Measurements from ENCODE around the gene LECT2. TPM values are rescaled to one million over a fixed set of nuclear protein-coding genes. Genes with fewer than 3 reads are reported as not detected.

The LECT2 gene
- total RNA-seq, 1 donor from 2014 or later = not detected

GRCh38 chr5:135937245-135937911 lies 17.4 kb downstream of the LECT2 start:
- no peak for DNase-seq (ENCODE audit: low read depth, low spot score)

- no peak for DNase-seq (ENCODE audit: low read depth, low spot score)
Observed at GRCh38 chr5:135934939-135935338, 19.8 kb downstream of the LECT2 start.

DNA sequence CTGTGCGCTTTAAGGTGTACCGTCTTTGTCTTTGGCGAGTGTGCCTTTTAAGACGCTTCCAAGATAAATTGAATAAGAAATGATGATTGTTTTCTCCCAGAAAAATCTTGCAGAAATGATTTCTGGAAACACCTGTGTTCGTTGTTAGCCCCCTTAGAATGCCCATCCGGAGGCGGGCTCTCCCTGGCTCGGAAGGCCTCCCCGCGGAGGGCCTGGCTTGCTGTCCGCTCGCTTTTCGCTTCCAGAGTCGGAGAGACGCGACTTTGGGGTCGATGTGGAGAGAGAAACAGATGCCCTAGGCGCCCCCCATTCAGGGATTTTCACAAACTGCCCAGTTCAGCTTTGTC lies 23.9 kb downstream of the LECT2 start:
- DNase-seq (ENCODE audit: low read depth, low spot score) = no peak

GRCh38 chr5:135930029-135930948 lies 24.5 kb downstream of the LECT2 start:
- no peak for DNase-seq (ENCODE audit: low read depth, low spot score)

DNA sequence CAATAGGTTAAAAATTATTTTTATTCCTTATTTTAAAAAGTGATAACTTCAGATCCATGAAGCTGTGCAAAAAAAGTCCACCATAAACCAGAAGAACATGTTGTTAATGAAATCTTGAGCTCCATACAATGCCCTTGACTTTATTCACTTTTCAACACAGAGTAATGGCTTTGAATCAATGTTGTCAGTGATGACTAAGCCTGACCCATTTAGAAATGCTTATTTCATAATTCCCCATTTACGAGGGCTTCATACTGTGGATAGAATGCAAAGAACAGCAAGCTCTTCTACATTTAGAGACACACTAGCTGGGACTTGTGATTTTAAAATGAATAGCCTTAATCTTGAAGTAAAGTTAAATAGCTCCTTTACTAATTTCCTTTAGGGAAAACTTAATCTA lies 33.4 kb downstream of the LECT2 start:
- DNase-seq (ENCODE audit: low read depth, low spot score) = no peak

- no peak for DNase-seq (ENCODE audit: low read depth, low spot score)
Observed at GRCh38 chr5:135920199-135920598, 34.6 kb downstream of the LECT2 start.

- no peak for DNase-seq (ENCODE audit: low read depth, low spot score)
Observed at GRCh38 chr5:135916638-135917263, 38.0 kb downstream of the LECT2 start.

DNA sequence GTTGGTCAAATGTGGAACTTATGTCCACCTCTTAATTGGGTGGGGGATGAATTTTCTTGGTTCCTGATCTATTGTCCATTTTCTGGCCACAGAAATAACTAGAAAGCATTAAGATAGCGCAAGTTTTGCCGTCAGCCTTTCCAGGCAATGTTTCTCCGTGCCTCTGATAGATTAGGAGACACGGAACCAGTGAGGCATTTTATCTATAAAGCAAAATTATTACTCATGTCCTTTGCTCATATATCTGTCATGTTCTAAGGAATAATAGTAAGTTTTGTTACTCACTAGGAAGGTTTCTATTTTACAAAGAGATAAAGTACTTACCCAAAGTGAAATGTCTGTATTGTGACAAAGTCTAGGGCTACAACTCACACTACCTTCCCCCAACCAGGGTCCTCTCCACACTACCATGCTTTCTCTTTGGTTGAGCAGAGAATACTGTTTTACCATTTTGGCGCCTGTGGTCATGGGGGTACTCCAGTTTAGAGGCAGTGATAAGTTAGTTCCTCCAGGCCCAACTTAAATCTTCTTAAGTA lies 39.2 kb downstream of the LECT2 start:
- DNase-seq (ENCODE audit: low read depth, low spot score) = no peak

GRCh38 chr5:135913713-135914626 lies 40.8 kb downstream of the LECT2 start:
- no peak for DNase-seq (ENCODE audit: low read depth, low spot score)

DNA sequence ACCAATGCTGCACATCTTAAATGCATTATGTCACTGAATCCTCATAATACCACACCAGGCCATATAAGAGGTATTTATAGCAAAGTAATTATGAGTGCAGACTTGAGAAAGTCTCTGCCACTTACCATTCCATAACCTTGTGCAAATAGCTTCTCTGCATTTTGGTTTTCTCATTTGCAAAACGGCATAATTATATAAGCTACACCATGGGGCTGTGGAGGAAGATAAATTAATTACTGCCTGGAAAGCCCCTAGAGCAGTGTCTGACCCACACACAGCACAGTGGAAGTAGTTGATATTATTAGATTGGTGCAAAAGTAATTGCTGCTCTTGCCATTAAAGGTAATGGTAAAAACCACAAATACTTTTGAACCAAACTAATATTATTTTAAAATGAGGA lies 49.6 kb downstream of the LECT2 start:
- no peak for DNase-seq (ENCODE audit: low read depth, low spot score)

GRCh38 chr5:135901633-135902032 lies 53.1 kb downstream of the LECT2 start:
- no peak for DNase-seq (ENCODE audit: low read depth, low spot score)

DNA sequence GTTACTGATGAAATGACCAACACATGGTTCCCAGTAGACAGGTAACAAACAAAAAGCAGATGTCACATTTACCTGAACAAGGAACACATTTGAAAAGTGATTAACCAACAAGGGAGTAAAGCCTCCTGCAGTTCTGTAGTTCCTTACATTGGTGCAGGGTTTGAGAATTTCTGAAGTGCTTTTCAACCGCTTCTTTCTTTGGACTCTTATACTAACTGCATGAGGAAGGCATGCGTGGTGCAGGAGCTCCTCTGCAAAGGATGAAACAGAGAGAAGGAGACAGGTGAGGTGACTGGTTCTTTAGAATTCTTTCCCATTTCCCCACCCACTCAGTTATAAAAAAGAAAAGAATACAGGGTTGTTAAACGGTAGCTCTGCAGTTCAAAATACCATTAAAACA lies 54.5 kb downstream of the LECT2 start:
- DNase-seq (ENCODE audit: low read depth, low spot score) = no peak

GRCh38 chr5:135898651-135899050 lies 56.1 kb downstream of the LECT2 start:
- no peak for DNase-seq (ENCODE audit: low read depth, low spot score)

Other genes starting within 250 kb of the LECT2 start
- not detected in 2 replicates for gene SLC25A48, start 120.3 kb downstream of the LECT2 start, total RNA-seq
- not detected in 2 replicates for gene IL9, start 59.1 kb downstream of the LECT2 start, total RNA-seq
- gene TGFBI, start 74.0 kb upstream of the LECT2 start, total RNA-seq = 6.3 and 16.9 TPM in 2 replicates
- 33.1 and 39.0 TPM in 2 replicates for gene SMAD5, start 177.9 kb upstream of the LECT2 start, total RNA-seq
- gene SMIM32, start 238.2 kb upstream of the LECT2 start, total RNA-seq = not detected in 2 replicates

Measured in pulmonary artery endothelial cell (primary cell).